Measurements from ENCODE around the gene BCKDHA.

DNA sequence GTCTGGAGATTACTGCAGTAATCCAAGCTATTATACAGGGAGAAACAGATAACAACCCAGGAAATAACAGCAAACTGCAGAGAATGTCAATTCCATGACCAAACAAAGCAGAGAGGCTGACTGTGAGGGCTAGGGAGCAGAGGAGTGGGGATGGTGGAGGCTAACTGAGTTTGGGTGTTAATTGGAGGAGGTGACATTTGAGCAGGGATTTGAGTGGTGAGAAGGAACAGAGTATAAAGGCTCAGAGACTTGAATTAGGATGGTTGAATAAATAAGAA is 39.0 kb downstream of the BCKDHA start:
- TF ChIP-seq FOXM1 (IDR thresholded peaks at IDR 0.05; ENCODE audit: borderline replicate concordance) (no peak), SP1 (IDR thresholded peaks at IDR 0.05) (no peak), NFRKB (IDR thresholded peaks at IDR 0.05) (no peak), FOXA1 (IDR thresholded peaks at IDR 0.05) (no peak), BHLHE40 (IDR thresholded peaks at IDR 0.05; ENCODE audit: borderline replicate concordance) (no peak), SUZ12 (IDR thresholded peaks at IDR 0.05) (no peak)
